Astrocyte of the cerebellum (primary cell): ENCODE data around the gene PARD3B.

Source experiments
- DNase-seq: peaks from one replicate; pipeline ENCODE4 v3.0.0-alpha.2; 2011; ENCODE audit warnings: low read depth
- H3K4me3 ChIP-seq: 2 replicates; pipeline ENCODE4 v1.5.1; 2011; ENCODE audit warnings: mild to moderate bottlenecking, low read depth, low read length, moderate library complexity
- CTCF ChIP-seq: IDR thresholded peaks from 2 replicates; pipeline ENCODE4 v1.5.1; 2012; ENCODE audit warnings: low read length, low read depth, moderate library complexity, mild to moderate bottlenecking; ENCODE audit errors: missing control alignments
- in situ Hi-C: cut with HindIII; loops from 2 replicates; pipeline ENCODE4 v1.10.0; 2017; ENCODE audit warnings: low sequenced_read_pairs

PARD3B gene, protein sequence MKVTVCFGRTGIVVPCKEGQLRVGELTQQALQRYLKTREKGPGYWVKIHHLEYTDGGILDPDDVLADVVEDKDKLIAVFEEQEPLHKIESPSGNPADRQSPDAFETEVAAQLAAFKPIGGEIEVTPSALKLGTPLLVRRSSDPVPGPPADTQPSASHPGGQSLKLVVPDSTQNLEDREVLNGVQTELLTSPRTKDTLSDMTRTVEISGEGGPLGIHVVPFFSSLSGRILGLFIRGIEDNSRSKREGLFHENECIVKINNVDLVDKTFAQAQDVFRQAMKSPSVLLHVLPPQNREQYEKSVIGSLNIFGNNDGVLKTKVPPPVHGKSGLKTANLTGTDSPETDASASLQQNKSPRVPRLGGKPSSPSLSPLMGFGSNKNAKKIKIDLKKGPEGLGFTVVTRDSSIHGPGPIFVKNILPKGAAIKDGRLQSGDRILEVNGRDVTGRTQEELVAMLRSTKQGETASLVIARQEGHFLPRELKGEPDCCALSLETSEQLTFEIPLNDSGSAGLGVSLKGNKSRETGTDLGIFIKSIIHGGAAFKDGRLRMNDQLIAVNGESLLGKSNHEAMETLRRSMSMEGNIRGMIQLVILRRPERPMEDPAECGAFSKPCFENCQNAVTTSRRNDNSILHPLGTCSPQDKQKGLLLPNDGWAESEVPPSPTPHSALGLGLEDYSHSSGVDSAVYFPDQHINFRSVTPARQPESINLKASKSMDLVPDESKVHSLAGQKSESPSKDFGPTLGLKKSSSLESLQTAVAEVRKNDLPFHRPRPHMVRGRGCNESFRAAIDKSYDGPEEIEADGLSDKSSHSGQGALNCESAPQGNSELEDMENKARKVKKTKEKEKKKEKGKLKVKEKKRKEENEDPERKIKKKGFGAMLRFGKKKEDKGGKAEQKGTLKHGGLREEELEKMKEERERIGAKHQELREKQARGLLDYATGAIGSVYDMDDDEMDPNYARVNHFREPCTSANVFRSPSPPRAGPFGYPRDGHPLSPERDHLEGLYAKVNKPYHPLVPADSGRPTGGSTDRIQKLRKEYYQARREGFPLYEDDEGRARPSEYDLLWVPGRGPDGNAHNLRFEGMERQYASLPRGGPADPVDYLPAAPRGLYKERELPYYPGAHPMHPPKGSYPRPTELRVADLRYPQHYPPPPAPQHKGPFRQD (N-terminal part only)

GRCh38 chr2:204544961-204545860 is at the start of gene PARD3B:
Gene PARD3B (plus strand): TSS chr2:204545475. CDS start chr2:204546000, 525 bp downstream.
- H3K4me3 ChIP-seq: peak within 1 kb of the TSS; percentile 69
- no peak for DNase-seq
- TF ChIP-seq CTCF: no peak
- in situ Hi-C loops: no loop called here

DNA sequence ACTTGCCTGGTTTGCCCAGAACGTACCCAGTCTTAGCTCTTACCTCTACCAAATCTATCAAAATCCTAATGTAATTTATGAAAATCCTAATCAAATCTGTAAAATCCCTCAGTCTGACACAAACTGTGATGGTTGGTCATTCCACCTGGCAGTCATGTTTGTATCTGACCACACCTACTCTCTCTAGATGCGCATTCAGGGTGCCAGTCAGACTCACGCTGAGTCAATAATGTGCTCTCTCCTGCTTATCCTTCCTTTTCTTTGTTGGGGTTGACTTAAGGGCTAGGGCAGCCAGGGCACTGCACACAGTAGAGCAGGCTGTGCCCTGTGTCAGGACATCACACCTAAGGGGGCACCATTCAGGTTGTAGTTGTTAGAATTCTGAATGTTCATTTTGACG is 48.5 kb upstream of the PARD3B start:
- DNase-seq: no peak
- in situ Hi-C loops: no loop called here
- TF ChIP-seq CTCF: no peak
- no peak overlapping the region for H3K4me3 ChIP-seq

DNA sequence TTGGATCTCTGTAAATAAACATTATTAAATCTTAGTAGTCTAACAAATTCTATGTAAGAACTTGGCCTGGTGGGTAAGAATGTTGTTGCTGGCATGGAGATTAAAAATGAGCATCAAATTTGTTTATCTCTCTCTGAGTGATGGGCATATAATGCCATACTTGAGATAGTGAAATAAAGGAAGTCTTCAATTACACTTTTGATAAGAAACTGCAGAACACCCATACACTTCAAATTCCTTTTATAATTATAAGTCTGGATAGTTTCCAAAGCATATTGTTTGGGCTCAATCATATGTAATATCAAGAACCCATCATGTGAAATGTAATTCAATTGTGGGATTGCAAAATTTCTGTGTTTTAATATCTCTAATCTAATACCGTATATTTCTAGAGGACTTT is 47.4 kb upstream of the PARD3B start:
- in situ Hi-C loops: no loop called here
- TF ChIP-seq CTCF: no peak
- H3K4me3 ChIP-seq: no peak overlapping the region
- DNase-seq: no peak

DNA sequence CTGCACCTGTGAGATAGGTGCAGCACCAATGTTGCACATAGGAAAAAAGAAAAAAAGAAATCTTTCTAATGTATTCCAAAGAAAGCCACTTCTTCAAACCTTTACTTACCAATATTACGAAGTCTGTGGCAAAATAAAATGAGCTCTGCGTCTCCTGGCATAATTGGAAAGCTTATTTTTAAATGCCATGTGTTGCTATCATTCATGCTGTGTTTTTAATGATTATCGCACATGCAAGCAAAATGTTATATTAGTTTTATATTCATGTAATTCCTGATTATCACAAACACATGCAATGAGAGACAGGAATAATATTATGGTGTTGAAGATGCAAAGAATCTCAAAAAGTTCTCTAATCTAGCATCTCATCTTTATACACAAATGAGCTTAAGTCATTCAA is 47.0 kb upstream of the PARD3B start:
- H3K4me3 ChIP-seq: no peak overlapping the region
- DNase-seq: no peak
- in situ Hi-C loops: no loop called here

DNA sequence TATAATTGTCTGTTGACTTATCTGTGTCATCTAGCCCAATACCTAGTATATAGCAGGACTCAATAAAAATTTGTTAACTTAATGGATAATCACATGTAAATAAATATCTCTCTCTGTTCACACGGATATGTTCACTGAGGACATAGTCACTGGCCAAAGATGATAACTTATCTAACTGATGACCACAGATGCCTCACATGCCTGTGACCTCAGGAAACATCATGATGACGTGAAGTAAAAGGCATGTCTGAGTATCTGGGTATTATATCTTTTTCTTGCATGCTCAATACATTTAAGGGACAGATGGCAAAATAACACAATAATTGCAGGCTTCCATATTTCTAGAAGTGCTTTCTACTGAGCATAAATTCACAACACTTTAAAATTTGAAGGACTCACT is 41.4 kb upstream of the PARD3B start:
- no peak overlapping the region for H3K4me3 ChIP-seq
- no peak for DNase-seq
- in situ Hi-C loops: no loop called here
- no peak for TF ChIP-seq CTCF

More for the DNA sequence above, 47.0 kb upstream of the PARD3B start:
- TF ChIP-seq CTCF: no peak

GRCh38 chr2:204504594-204504993 is 40.7 kb upstream of the PARD3B start:
- in situ Hi-C loops: no loop called here
- no peak overlapping the region for H3K4me3 ChIP-seq
- DNase-seq: no peak
- TF ChIP-seq CTCF: no peak
